Upper lobe of left lung (tissue), 4 donors: ENCODE measurements around the gene SLC9A9.

Experiments
- CTCF ChIP-seq, 6 experiments: fragments of 450-650 bp in 4 of 6; fragments of 200-600 bp in 2 of 6; sonication (generic) in 2 of 6; IDR thresholded peaks; one replicate each; pipeline ENCODE4 v1.5.1; 2016 to 2019; ENCODE audit warnings: antibody characterized with exemption in 6 of 6
- EP300 ChIP-seq, 4 donors: sonication (generic); formaldehyde crosslinking; IDR thresholded peaks; one replicate each; pipeline ENCODE4 v1.5.1; 2017; ENCODE audit warnings: antibody characterized with exemption in 4 of 4, control low read depth in 2 of 4
- POLR2AphosphoS5 ChIP-seq, 2 donors: sonication (generic); formaldehyde crosslinking; IDR thresholded peaks; one replicate each; pipeline ENCODE4 v1.5.1; 2017; ENCODE audit warnings: antibody characterized with exemption in 2 of 2

- TF ChIP-seq POLR2AphosphoS5 (IDR thresholded peaks at IDR 0.05) (no peak), CTCF (IDR thresholded peaks at IDR 0.05) (no peak), EP300 (IDR thresholded peaks at IDR 0.05) (no peak)
These were observed 605.6 kb downstream of the SLC9A9 start for GRCh38 chr3:143242691-143243090.
